ENCODE data around the gene NTRK3.

Gene NTRK3

GRCh38 chr15:88028024-88028423 is 228.5 kb downstream of the NTRK3 start:
- DNase-seq (ENCODE audit: low read depth), result no peak

DNA sequence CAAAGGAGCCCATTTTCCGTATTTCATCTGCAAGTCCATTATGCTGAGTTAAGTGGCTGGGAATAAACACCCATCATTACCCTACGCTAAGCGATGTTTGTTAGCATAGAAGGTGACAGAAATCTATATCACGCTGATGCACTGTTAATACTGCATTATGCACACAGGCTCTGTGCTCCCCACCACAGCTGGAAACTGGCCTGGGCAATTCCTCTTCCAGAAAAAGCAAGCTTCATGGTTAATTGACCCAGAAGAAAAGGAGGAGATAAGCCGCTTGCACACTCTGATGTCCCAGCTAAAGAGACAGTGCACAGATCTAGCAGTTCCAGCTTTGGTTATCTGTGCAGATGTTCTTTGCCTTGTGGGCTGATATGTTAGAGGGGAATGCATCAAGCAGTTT is 232.6 kb downstream of the NTRK3 start:
- DNase-seq (ENCODE audit: low read depth), result no peak

- no peak for DNase-seq (ENCODE audit: low read depth)
Measured at GRCh38 chr15:88022716-88023115, 233.8 kb downstream of the NTRK3 start.

DNA sequence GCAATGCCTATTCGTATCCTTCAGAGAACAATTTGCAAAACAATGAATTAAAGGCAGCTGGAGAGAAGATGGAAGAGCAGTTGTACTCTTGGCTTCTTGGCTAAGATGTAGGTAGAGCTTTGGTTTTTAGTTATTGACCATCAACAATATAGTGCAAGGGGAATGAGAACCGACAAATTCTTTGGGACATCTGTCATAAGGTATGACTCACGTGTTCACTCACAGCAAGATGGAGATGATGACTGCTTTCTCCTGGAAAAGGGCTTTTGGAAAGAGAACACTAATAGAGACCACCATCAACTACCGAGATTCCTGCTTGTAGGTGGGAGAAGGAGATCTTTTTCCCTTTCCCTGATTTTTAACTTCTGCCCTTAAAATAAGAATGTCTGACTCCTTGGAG is 234.9 kb downstream of the NTRK3 start:
- no peak for DNase-seq (ENCODE audit: low read depth)

DNA sequence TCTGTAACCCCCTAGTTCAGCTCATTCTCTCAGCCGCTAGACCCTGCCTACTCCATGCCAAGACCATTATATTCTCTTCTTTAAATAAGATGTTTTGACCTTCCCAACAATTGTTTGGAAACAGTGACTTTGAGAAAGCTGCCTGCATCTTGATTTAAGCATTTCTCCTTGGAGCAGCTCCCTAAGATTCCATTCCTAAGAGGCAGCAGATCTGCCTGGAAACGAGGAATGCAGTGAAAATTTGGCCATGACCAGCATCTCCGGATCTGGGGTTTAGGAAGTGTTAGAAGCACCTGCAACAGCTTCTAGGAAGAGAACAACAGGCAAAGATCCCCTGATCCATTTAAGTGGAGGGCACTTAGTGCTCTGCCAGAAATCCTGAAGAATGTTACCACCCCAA is 235.7 kb downstream of the NTRK3 start:
- DNase-seq (ENCODE audit: low read depth), result no peak

DNA sequence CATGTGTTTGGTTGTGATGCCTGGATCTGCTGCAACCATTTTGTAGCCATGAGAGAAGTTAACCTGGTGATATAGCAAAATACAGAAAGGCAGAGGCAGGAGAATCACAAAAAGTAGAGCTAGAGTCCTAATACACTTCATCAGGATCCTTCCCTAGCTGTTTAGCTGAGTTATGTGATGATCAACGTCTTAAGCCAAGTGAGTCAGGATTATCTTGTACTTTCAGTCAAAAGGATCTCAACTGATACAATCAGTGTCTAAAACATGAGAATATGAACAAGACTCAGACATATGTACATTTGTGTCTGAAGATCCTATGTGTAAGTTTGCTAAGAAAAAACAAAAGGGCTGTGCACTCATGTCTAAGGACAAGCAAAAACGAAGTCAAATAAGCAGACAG is 236.9 kb downstream of the NTRK3 start:
- no peak for DNase-seq (ENCODE audit: low read depth)

GRCh38 chr15:88018869-88019641 is 237.5 kb downstream of the NTRK3 start:
- DNase-seq (ENCODE audit: low read depth), result no peak

GRCh38 chr15:88017753-88018152 is 238.8 kb downstream of the NTRK3 start:
- DNase-seq (ENCODE audit: low read depth), result no peak

GRCh38 chr15:88016406-88016805 is 240.1 kb downstream of the NTRK3 start:
- DNase-seq (ENCODE audit: low read depth), result no peak

DNA sequence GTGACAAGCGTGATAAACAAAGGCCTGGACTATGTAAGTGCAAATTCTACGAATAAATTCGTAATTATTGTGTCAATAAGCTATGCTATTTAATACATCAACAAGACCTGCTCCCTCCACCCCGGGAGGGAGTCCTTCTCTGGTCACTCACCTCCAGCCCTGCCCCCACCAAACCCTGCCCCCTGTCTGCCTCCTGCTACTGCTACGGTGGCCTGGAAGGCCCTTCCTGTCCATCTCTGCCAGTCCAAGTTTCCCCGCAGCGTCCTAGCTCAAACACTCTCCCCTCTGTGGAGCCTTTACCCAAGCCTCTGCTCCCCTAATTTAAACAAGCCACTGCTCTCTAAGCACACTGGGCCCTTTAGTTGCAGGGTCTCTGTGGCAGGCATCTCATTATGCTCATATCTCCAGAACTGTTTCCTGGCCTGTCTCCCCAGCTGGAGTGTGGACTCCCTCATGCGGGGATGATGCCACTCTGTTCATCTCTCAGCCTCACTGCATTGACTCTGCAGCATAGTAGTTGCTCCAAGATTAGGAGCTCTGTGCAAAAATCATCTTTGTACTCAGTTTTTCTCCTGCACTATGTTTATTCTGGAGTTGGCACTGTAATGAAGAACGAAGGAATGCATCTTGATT is 241.2 kb downstream of the NTRK3 start:
- DNase-seq (ENCODE audit: low read depth), result no peak

GRCh38 chr15:88014454-88015160 is 241.9 kb downstream of the NTRK3 start:
- DNase-seq (ENCODE audit: low read depth), result no peak

DNA sequence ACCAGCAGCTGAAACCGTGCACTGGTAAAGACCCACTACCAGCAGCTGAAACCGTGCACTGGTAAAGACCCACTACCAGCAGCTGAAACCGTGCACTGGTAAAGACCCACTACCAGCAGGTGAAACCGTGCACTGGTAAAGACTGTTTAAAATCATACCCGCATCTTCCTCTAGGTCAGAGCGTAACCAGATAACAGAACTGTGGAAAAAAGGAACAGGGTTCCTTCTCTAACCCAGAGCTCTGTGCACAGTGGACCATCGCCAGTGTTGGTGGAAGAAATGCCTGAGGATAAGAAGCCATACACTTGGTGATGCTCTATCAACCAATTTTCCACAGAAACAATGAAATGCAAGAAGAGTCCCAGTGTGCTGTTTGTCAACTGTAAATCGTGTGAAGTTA is 243.4 kb downstream of the NTRK3 start:
- DNase-seq (ENCODE audit: low read depth), result no peak

DNA sequence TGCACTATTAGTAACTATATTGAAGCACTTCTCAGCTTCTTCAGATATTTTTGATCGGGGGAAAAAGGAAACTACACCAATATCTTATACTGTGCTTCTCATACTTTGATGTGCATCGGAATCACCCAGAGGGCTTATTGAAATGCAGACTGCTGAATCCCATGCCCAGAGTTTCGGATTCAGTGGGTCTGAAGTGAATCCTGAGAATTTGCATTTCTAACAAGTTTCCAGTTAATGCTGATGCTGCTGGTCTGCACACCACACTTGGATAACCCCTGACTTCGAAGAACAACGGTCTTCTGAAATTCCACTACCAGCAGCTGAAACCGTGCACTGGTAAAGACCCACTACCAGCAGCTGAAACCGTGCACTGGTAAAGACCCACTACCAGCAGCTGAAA is 243.9 kb downstream of the NTRK3 start:
- no peak for DNase-seq (ENCODE audit: low read depth)

GRCh38 chr15:88012233-88012632 is 244.3 kb downstream of the NTRK3 start:
- no peak for DNase-seq (ENCODE audit: low read depth)

GRCh38 chr15:88011533-88011932 is 245.0 kb downstream of the NTRK3 start:
- DNase-seq (ENCODE audit: low read depth), result no peak

DNA sequence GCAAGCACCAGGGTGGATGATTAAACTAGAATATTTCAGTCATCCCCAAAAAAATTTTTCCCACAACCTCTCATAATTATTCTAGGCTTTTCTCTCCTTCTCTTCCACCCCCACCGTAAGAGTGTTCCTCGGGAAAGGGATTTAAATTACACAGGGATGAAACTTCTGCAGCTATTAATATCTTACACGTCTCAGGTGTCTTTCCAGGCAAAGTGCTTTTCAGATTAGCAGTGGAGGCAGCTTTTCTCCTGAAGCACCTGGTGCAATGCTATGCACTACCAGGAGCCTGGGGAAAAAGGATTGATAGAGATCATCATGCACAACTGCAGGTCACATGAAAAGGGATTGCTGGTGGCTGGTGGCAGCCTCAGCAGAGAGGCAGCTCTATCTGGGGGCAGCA is 250.4 kb downstream of the NTRK3 start:
- no peak for DNase-seq (ENCODE audit: low read depth)

- no peak for DNase-seq (ENCODE audit: low read depth)
Measured at GRCh38 chr15:88004399-88004798, 252.1 kb downstream of the NTRK3 start.

DNA sequence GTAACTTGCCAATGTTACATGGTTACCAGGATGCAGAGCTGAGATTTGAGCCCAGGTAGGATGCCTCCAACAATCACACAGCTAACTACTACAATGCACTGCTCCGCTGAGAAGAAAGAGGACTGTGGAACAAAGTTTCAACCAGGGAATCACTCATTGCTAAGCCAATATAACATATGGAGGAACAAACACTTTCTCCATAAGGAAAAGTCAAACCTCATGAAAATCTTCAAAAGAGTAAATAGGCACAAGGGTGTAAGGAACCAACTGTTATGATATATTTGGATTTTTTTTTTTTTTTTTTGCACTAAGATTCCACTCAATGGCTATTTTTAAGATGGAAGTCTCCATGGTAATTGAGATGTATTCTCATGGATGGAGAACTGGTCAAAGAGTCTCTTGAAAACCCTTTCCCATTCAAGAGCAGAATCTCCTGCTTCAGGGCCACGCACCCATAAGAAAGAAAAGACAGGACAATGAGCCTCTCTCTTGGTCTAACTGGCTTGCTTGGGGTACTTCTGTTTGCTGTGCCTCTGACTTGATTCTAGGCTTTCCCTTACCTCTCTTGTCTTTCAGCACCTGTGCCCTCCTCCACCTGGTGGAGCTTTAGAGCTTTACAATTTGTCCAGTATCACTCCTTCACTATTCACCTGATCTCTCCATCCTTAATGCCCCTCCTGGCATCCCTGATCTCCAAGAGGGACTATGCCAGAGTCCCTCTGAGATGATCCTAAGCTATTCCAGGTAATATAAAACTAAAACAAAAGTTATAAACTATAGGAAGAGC is 252.8 kb downstream of the NTRK3 start:
- no peak for DNase-seq (ENCODE audit: low read depth)

- DNase-seq (ENCODE audit: low read depth), result no peak
Measured at GRCh38 chr15:88002706-88003105, 253.8 kb downstream of the NTRK3 start.

DNA sequence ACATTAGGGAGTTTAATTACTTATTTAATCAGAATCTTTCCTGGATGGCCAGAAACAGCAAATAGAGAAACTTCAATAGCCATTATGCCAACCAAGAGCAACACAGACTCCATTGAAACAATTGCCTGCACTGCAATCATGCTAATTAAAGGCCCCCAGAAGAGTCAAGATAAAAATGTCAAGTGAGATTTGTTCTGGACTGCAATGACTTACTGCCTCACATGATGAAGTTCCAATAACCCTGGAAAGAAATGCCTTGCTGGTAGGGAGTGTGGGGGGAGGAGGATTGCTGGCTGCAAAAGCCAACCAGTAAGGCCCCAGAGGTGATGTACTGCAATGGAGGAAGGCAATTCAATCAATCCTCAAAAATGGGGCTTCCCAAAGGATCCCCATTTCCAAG is 257.9 kb downstream of the NTRK3 start:
- DNase-seq (ENCODE audit: low read depth), result no peak

- DNase-seq (ENCODE audit: low read depth), result no peak
Measured at GRCh38 chr15:87986776-87987175, 269.8 kb downstream of the NTRK3 start.

GRCh38 chr15:87985451-87985850 is 271.1 kb downstream of the NTRK3 start:
- DNase-seq (ENCODE audit: low read depth), result no peak

- no peak for DNase-seq (ENCODE audit: low read depth)
Measured at GRCh38 chr15:87981969-87982368, 274.6 kb downstream of the NTRK3 start.
